ENCODE measurements around the gene PPP1R3D.
"Not testable (repeated sequence)": the region's sequence is repeated elsewhere in the genome, so short reads cannot be mapped to it uniquely, and the experiment has no call there.

Gene PPP1R3D

GRCh38 chr20:59912609-59913008, 27.5 kb downstream of the PPP1R3D start:
- no peak for DNase-seq

- DNase-seq = no peak
Observed at GRCh38 chr20:59911041-59911440, 29.1 kb downstream of the PPP1R3D start.

- DNase-seq = no peak
Observed at GRCh38 chr20:59908855-59909254, 31.2 kb downstream of the PPP1R3D start.

GRCh38 chr20:59903621-59904020, 36.5 kb downstream of the PPP1R3D start:
- DNase-seq = no peak

DNA sequence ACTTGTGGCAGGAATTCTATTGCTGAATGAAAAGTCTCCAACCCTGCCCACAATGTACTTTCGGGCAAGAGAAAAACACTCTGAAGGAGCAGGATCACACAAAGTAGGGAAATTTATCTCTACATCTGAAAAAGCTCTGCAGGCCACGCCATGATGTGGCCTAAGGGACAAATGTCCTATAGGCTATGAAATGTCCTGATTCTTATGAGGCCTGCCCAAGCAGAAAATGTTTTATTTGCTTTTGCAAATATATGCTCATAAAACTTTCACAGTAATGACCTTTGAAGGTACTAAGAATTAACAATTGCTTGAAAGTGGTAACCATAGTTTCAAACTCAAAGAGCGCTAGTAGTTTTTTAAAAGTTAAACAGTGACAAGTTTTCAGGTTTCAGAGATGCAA, 37.6 kb downstream of the PPP1R3D start:
- no peak for DNase-seq

DNA sequence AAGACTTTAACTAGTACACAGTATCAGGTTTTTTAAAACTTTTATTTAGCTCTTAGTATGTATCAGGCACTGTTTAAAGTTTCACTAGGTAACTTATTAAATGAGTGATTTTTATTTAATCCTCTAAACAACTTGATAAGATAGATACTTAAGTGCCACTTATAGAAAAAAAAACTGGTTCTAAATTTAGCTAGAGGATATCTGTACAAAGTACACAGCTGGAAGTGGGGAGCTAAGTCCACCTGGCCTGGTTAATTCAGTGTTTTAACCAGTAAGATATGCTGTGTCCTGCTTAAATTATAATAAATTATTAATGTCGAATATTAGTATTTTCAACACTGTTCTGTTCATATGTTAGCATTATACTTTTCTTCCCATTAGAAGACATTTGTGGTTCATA, 44.2 kb downstream of the PPP1R3D start:
- no peak for DNase-seq

DNA sequence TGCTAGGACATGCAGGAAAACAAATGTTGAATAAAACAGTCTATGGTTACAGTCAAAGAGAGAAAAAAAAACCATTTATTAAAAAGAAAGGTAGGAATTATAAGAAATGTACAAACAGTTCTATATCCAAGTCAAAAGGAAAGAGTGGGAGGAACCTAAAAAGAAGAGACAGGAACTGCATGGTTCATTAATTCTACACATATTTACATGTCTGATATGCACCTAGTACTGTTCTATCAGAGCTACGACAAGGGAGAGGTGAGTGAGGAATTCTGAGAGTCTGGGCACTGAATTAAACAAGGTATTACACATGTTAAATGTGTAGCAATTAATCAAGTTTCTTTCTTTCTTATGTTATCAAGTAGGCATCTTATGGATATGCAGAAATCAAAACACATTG, 48.5 kb downstream of the PPP1R3D start:
- DNase-seq = no peak

DNA sequence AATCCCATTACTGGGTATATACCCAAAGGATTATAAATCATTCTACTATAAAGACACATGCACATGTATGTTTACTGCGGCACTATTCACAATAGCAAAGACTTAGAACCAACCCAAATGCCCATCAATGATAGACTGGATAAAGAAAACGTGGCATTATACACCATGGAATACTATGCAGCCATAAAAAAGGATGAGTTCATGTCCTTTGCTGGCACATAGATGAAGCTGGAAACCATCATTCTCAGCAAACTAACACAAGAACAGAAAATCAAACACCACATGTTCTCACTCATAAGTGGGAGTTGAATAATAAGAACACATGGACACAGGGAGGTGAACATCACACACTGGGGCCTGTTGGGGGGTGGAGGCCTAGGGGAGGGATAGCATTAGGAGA, 50.1 kb downstream of the PPP1R3D start:
- DNase-seq = not testable (repeated sequence)

DNA sequence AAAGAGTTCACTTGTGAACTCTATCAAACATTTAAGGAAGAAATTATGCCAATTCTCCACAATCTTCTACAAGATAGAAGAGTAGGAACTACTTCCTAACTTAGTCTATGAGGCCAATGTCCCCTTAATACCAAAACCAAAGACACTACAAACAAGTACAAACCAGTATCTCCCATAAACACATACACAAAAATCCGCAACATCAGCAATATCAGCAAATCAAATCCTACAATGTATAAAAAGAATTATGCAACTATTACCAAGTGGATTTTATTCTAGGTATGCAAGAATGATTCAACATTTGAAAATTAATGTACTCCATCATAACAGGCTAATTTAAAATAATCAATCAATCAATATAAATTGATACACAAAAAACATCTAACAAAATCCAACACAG, 52.1 kb downstream of the PPP1R3D start:
- DNase-seq = no peak

All from left hindlimb (tissue), 1 donor.